Pulmonary artery endothelial cell (primary cell): ENCODE measurements around the gene RALY. TPM values are rescaled to one million over a fixed set of nuclear protein-coding genes. Genes with fewer than 3 reads are reported as not detected.

ENCODE experiments used
- DNase-seq: peaks from one replicate; pipeline ENCODE4 v3.0.0-alpha.2; 2011; ENCODE audit warnings: low read depth, low spot score
- total RNA-seq: library from RNA; depleted of rRNA; stranded (reverse); fragments of >200 nt; gene quantifications from 2 replicates; pipeline ENCODE4 v1.2.3, GENCODE V29; 2014

Gene RALY
- total RNA-seq, 1 donor from 2014 or later = 81.2 TPM

- DNase-seq = no peak
Observed at GRCh38 chr20:33986560-33987216, 7.0 kb upstream of the RALY start.

GRCh38 chr20:33990075-33990474 is 3.6 kb upstream of the RALY start:
- DNase-seq = no peak

- no peak for DNase-seq
Observed at GRCh38 chr20:33991502-33991901, 2.2 kb upstream of the RALY start.

GRCh38 chr20:33992145-33992922 is 1.4 kb upstream of the RALY start:
- DNase-seq = no peak

- DNase-seq = peak; percentile 95
Observed at GRCh38 chr20:33992923-33993575, 662 bp upstream of the RALY start.

- peak; percentile 32 for DNase-seq
Observed at GRCh38 chr20:33994222-33994913, 657 bp downstream of the RALY start.

- DNase-seq = no peak
Observed at GRCh38 chr20:33995053-33995831, 1.5 kb downstream of the RALY start.

GRCh38 chr20:33999025-33999649 is 5.4 kb downstream of the RALY start:
- DNase-seq = no peak

- no peak for DNase-seq
Observed at GRCh38 chr20:34001378-34001777, 7.7 kb downstream of the RALY start.

GRCh38 chr20:34004227-34004626 is 10.5 kb downstream of the RALY start:
- DNase-seq = no peak

GRCh38 chr20:34004790-34005457 is 11.2 kb downstream of the RALY start:
- DNase-seq = no peak

GRCh38 chr20:34006619-34007018 is 12.9 kb downstream of the RALY start:
- DNase-seq = no peak

GRCh38 chr20:34008477-34008876 is 14.8 kb downstream of the RALY start:
- no peak for DNase-seq

- no peak for DNase-seq
Observed at GRCh38 chr20:34010405-34010931, 16.8 kb downstream of the RALY start.

- no peak for DNase-seq
Observed at GRCh38 chr20:34011275-34011674, 17.6 kb downstream of the RALY start.

- no peak for DNase-seq
Observed at GRCh38 chr20:34012330-34012729, 18.6 kb downstream of the RALY start.

- no peak for DNase-seq
Observed at GRCh38 chr20:34012735-34013134, 19.0 kb downstream of the RALY start.

- DNase-seq = no peak
Observed at GRCh38 chr20:34013554-34013953, 19.8 kb downstream of the RALY start.

- DNase-seq = no peak
Observed at GRCh38 chr20:34014878-34015277, 21.2 kb downstream of the RALY start.
